Right cardiac atrium (tissue), 5 donors: ENCODE data around the gene TOX4. TPM values are rescaled to one million over a fixed set of nuclear protein-coding genes. Genes with fewer than 3 reads are reported as not detected.

Experiments
- ATAC-seq, 2 donors: fragments of 200-7000 bp; cut with Tn5 transposase; one replicate each; pipeline versions ENCODE4 v1.8.0 to v1.9.1; 2020; ENCODE audit warnings: moderate library complexity in 2 of 2, mild to moderate bottlenecking in 1 of 2
- DNase-seq, 3 donors: peaks; one replicate each; pipeline ENCODE4 v3.0.0-alpha.2; 2020
- H3K27ac ChIP-seq: one replicate; pipeline ENCODE4 v1.5.1; 2013; ENCODE audit warnings: mild to moderate bottlenecking, low read length, control low read depth, moderate library complexity
- H3K27me3 ChIP-seq: one replicate; pipeline ENCODE4 v1.6.1; 2013; ENCODE audit not compliant: control insufficient read depth, insufficient read depth
- H3K4me1 ChIP-seq: one replicate; pipeline ENCODE4 v1.6.1; 2013; ENCODE audit warnings: low read length; ENCODE audit not compliant: control insufficient read depth, insufficient read depth
- H3K4me3 ChIP-seq: one replicate; pipeline ENCODE4 v1.5.1; 2013; ENCODE audit warnings: low read length, control low read depth
- H3K9me3 ChIP-seq: one replicate; pipeline ENCODE4 v1.6.1; 2013; ENCODE audit warnings: low read length; ENCODE audit not compliant: control insufficient read depth
- WGBS: extraction: QIAGEN DNeasy Blood & Tissue Kit; methylation state at CpG from one replicate; pipeline ENCODE4 v1.1.7; 2013; 5-methylcytosine and 5-hydroxymethylcytosine counted together
- intact Hi-C, 4 donors: fragments of 100-400 bp; cut with DNase I; formaldehyde crosslinking; loops; one replicate each; pipeline versions ENCODE4 v1.11.0 to v1.14.0; 2022 to 2023
- polyA plus RNA-seq: library from polyadenylated mRNA; stranded (reverse); fragments of 200-250 nt; gene quantifications from one replicate; pipeline ENCODE4 v1.2.3, GENCODE V29; 2013
- total RNA-seq, 4 donors: library from RNA; stranded (reverse); fragmentation: NEBNext Ultra II Directional; extraction: Animal tissue kit (Norgen Biotek cat#: 25700); gene quantifications; one replicate each; pipeline ENCODE4 v1.2.1, GENCODE V29; 2021
- donor health status: healthy with polysubstance abuse.
- donor health status: DM: no; HTN: yes; CAD: no.
- donor health status: DM: no; HTN: no; CAD: no.
- donor health status: DM: no; HTN: yes; CAD: no; lungs with severe emphysema.
- donor health status: DM: yes; HTN: yes; CAD: no.

Gene TOX4
- total and polyA plus RNA-seq, 5 donors, result 20.0 to 82.2 (median 71.8) TPM

DNA sequence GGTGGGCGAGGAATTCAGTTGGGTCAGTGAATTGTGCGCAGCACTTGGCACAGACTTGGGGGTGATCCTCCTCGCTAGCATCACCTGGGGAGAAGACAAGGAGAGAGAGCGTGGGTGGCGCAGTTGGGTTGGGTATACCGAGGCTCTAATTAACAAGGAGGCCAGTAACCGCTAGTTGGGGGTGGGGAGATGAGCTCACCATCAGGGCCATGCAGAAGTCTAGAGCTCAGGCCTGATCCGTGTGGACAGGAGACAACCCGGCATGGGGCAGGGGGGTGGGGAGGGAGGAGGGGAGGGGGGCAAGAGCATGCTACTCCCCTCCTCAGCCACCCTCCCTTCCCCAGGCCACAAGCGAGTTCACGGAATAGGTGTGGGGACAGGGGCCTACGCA lies 48.6 kb downstream of the TOX4 start:
- Histone ChIP-seq H3K27ac (peak overlapping the region; percentile 37), H3K27me3 (no peaks in the 10 kb centered on the region), H3K4me1 (peaks cover 4% of the 10 kb centered on the region), H3K9me3 (no peaks in the 10 kb centered on the region), H3K4me3 (peak overlapping the region; percentile 98)
- intact Hi-C loops, result no loop called here
- DNase-seq (no peak), ATAC-seq (peak; percentile 52 to 56)
- WGBS, result 24% methylated on average over 12 of the region's 12 CpGs

DNA sequence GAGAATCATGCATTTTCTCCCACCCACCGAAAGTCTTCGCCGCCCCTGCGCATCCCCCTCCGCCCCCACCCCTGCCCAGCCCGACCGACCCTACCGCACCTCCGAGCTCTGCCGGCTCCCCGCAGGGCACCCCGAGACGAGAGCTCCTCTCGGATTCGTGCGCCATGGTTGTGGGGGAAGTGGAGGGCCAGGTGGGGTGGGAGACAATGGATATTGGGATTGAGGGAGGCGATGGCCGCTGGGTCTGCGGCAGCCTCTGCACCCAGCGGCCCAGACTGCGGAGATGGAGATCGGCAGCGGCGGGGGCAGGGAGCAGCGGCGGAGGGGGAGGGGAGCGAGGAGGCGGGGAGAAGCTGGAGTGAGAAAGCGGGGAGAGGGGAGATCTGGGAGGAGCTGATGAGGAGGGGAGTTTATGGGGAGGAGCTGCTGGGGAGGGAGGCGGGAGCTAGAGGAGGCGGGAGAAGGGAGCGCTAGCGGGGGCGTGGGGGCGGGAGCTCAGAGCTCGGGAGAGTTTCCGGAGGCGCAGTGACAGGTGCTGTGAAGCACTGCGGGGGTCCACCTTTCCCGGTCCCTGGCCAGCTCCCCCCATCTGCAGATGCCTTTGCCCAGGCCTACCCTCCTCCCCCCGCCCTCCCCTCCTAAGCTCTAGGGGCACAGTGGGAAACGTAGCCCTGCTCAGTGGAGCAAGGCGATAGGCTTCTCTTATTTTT lies 49.1 kb downstream of the TOX4 start, which contains the start of gene SALL2:
SALL2 (minus strand) TSS at position 385 of the 710 bp plus-strand sequence; CDS start at position 166, 219 bp downstream.
- ATAC-seq, result peak; percentile 94
- intact Hi-C loops, result no loop called here
- WGBS, result under 1% methylated on average over 43 of the region's 43 CpGs

DNA sequence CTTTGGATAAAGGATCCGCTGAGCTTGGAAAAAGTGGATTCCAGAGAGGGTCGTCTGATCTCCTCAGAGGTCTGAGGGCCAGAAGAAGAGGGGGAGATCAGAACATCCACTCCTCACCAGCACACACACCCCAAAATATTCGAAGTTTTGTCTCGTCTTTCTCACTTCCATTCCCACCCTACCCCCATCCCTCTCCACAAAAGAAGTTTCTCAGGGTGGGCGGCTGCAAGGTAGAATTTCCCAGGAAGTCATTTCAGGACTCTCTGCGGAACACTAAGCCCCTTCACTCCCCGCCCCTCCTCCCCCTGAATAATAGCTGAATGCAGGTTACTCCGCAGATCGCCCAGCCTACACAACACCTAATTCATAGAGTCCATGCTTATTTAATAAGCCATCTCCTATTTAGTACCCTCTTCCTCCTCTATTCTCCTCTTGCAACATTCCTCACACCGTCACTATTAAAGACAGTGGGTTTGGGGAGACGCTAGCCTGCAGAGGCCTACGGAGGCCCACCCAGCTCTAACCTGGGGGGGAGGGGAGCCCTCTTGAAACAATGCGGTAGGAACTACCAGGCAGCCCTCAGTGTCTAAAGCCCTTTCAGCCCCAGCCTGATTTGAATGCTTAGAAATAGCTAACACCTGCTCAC lies 49.8 kb downstream of the TOX4 start:
- Histone ChIP-seq H3K4me3 (peak overlapping the region; percentile 98), H3K9me3 (no peaks in the 10 kb centered on the region), H3K4me1 (peaks cover 4% of the 10 kb centered on the region), H3K27me3 (no peaks in the 10 kb centered on the region), H3K27ac (no peak overlapping the region)
- intact Hi-C loops, result no loop called here
- DNase-seq, result no peak
- no peak for ATAC-seq
- WGBS, result 13% methylated on average over 13 of the region's 13 CpGs

More for the DNA sequence above, 49.1 kb downstream of the TOX4 start, which contains the start of gene SALL2:
- Histone ChIP-seq H3K27me3 (no peaks in the 10 kb centered on the region), H3K9me3 (no peaks in the 10 kb centered on the region), H3K27ac (peak within 1 kb of the TSS; percentile 42), H3K4me3 (peak within 1 kb of the TSS; percentile 98), H3K4me1 (peaks cover 4% of the 10 kb centered on the region)
- DNase-seq, result peak; percentile 72 to 90 (median 88)

DNA sequence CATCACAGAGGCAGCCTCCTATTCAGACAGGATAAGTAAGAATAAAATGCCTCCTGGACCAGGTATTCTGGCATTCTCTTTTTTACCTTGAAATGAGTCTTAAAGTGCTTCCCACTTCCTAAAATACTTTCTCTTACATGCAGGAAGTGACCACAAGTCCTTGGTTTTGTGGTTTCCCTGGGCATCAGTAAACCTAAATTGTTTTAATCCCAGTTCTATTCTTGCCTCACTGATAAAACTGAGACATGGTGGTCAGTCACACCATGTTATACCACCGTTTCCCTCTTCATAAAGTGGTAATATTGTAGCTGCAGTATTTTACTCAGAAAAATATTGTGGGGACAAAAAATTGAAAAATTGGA lies 50.3 kb downstream of the TOX4 start:
- no peak for ATAC-seq
- Histone ChIP-seq H3K9me3 (no peaks in the 10 kb centered on the region), H3K4me3 (no peak overlapping the region), H3K27ac (no peak overlapping the region), H3K27me3 (no peaks in the 10 kb centered on the region), H3K4me1 (peaks cover 4% of the 10 kb centered on the region)
- DNase-seq, result no peak
- intact Hi-C loops, result no loop called here
- WGBS, result 40% methylated on average over 1 of the region's 1 CpG

DNA sequence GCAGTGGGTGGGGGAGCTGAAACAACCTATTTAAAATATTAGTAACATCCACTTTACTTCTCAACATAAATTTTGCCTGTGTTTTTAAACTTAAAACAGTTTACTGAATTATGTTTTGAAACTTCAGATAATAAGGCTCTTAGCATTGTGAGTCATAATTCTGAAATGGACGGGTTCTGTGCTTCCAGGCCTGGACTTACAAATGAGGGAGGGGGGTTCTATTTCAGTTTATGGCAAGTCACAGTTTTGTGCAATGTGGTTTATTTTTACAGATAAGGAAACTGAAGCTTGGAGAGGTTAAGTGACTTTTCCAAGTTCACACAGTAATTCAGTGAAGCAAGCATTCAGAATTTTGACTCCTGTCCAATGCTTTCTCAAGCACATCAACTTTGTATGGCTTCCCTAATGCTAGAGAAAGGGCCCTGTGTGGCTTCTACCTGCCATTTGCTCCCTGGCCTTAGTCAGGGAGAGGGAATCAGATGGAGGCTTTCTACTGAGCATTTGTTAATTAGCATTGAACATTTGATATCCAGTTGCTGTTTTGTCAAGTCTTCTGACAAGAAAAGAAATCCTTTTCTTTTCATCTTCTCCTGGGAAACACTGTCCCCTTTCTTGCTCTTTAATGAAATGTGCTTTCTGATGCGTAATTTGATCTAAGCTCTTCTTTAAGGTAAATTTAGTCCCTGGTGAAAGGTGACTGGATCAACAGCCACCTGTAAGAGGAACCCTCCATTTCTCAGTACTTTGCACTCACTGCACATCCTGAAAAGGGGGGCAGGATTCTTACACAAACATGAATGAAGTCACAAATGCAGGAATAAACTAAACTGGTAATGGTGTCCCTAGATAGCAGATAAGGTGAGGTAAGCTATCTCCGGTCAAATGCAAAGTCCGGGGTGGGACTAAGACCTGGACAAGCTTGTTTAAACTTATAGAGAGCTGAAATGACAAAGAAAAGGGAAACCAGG lies 51.7 kb downstream of the TOX4 start:
- no peak overlapping the region for H3K4me3 ChIP-seq
- no peak overlapping the region for H3K27ac ChIP-seq
- ATAC-seq, result no peak
- no peak for DNase-seq
- H3K9me3 ChIP-seq, result no peaks in the 10 kb centered on the region
- 68% methylated on average over 4 of the region's 4 CpGs for WGBS
- H3K4me1 ChIP-seq, result peaks cover 4% of the 10 kb centered on the region
- no peaks in the 10 kb centered on the region for H3K27me3 ChIP-seq
- intact Hi-C loops, result no loop called here

DNA sequence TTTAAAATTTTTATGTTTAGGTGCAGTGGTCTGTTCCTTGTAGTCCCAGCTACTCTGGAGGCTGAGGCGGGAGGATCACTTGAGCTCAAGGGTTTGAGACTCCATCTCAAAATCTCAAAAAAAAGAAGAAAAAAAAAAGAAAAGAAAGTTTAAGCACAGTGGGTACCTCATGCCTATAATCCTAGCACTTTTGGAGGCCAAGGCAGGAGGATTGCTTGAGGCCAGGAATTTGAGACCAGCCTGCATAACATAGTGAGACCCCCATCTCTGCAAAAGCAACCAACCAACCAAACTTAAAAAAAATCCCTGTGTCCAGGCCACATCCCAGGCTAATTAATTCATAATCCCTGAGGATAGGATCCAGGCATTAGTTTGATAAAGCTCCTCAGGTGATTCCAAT lies 52.5 kb downstream of the TOX4 start:
- Histone ChIP-seq H3K27me3 (no peaks in the 10 kb centered on the region), H3K4me3 (no peak overlapping the region), H3K4me1 (peaks cover 4% of the 10 kb centered on the region), H3K9me3 (no peaks in the 10 kb centered on the region), H3K27ac (no peak overlapping the region)
- ATAC-seq (no peak), DNase-seq (no peak)
- WGBS, result 94% methylated on average over 1 of the region's 1 CpG
- intact Hi-C loops, result no loop called here

DNA sequence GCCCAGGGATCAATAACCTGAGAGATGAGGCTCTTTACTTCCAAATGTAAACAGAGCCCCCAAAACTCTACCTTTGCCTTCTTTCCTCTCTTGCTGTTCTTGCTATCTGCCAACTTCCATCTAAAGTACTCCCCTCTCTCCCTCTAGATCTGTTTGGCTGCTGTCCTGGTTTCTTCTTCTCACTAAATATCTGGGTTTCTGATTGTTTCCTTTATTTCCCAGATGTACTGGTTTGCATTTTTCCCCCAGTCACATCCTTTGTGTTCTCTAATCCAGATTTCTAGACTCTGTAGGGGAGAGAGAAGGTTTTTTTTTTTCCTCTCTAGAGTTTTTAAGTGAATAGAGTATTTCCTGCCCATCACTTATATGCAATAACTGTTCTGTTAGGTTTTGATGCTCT lies 56.3 kb downstream of the TOX4 start:
- no peaks in the 10 kb centered on the region for H3K27me3 ChIP-seq
- no peak for ATAC-seq
- DNase-seq, result no peak
- H3K4me1 ChIP-seq, result no peaks in the 10 kb centered on the region
- intact Hi-C loops, result no loop called here
- H3K27ac ChIP-seq, result no peak overlapping the region
- no peak overlapping the region for H3K4me3 ChIP-seq
- H3K9me3 ChIP-seq, result no peaks in the 10 kb centered on the region

DNA sequence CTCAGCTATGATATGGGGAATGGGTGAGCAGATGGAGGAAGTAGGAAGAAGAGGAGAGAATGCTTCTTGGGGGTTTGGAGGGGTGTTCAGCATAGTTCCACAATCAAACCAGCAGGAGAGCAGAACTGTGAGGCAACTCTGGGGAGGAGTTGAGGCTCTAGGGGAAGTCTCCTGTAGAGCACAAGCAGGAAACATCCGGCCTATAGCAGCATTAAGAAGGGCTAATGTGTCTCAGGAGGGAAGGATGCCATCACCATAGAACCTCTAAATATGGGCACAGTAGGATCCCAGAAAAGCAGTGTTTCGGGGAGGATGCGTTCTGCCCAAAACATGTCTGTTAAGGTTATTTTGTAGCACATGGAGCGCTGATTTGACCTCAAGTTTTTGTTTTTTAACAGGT lies 57.6 kb downstream of the TOX4 start:
- Histone ChIP-seq H3K27me3 (no peaks in the 10 kb centered on the region), H3K27ac (no peak overlapping the region), H3K4me3 (no peak overlapping the region), H3K9me3 (no peaks in the 10 kb centered on the region), H3K4me1 (no peaks in the 10 kb centered on the region)
- WGBS, result 50% methylated on average over 4 of the region's 4 CpGs
- intact Hi-C loops, result no loop called here
- no peak for ATAC-seq
- DNase-seq, result no peak

DNA sequence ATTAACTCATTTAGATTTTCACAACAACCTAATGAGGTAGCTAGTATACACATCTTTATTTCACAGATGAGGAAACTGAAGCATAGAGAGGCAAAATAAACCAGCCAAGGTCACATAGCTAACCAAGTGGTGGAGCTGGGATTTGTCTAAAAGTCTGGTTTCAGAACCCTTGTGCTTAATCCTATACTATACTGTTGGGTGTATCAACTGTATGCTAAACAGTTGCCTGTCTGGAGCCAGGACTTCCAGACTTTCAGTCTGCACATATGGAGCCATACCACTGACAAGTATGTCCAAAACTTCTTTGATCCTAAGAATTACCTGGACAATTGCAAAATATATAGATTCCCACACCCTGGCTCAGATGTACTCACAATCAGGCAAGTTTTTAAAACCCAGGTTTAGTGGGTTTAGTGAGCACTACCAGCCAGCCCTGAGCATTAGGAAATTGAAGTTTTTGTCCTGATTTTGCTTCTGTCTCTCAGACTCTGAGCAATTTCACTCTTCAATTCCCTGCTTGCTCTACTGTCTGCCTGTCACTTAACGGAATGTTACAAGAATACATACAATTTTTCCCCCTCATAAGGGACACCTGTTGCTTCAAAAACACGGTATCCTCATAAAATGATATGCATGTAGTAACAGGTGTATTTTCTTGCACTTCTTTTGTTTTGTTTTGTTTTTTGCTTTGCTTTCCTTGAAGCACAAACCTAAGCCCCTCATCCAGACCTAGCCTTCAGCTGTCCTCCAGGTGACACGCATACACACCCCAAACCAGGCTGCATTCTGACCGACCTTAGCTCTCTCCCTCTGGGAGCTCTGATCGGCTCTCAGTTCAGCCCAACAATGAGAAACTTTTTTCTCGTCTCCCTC lies 58.8 kb downstream of the TOX4 start:
- Histone ChIP-seq H3K4me1 (no peaks in the 10 kb centered on the region), H3K4me3 (peak overlapping the region; percentile 15), H3K27me3 (no peaks in the 10 kb centered on the region), H3K27ac (no peak overlapping the region), H3K9me3 (no peaks in the 10 kb centered on the region)
- DNase-seq (no peak), ATAC-seq (no peak)
- intact Hi-C loops, result no loop called here
- WGBS, result 29% methylated on average over 6 of the region's 6 CpGs

DNA sequence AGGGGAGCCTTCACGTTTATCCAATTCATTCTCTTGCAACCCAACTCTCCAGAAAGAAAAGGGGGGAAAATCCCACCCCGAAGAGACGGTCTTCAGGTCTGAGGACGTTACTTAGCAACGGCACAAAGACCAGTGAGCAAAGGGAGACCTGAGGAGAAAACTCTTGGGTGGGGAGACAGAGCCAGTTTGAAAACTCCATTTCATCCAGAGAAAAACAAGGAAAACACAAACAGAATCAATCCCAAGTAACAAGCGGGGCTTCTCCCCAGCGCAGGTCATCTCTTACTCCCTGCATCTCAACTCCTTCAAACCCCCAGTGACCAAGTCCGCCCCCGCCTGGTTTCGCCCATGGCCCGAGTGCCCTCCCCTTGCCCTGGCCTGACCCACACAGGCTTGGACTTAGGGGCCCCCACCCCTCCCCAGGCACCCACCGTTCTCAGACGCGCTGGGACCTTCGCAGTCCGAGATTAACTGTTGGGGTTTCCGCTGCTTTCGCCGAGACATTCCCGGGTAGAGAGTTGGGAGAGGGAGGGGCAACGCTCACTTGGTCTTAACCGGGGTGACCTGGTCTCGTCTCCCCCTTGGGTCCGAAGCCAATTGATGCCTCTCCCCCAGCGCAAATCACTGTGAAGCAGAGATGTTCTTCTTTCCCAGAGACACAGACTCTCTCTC lies 59.6 kb downstream of the TOX4 start:
- DNase-seq (no peak), ATAC-seq (peak; percentile 43 to 45)
- 3% methylated on average over 25 of the region's 25 CpGs for WGBS
- Histone ChIP-seq H3K27me3 (no peaks in the 10 kb centered on the region), H3K4me3 (peak overlapping the region; percentile 15), H3K4me1 (no peaks in the 10 kb centered on the region), H3K9me3 (no peaks in the 10 kb centered on the region), H3K27ac (no peak overlapping the region)
- intact Hi-C loops, result no loop called here
